ENCODE results near the gene PPT1.

- no peak for TF ChIP-seq CTCF (IDR thresholded peaks at IDR 0.05 in 8 of 11, conservative IDR thresholded peaks at IDR 0.05 in 3 of 11)
- TF ChIP-seq POLR2A (IDR thresholded peaks at IDR 0.05), result no peak
- TF ChIP-seq POLR2AphosphoS5 (IDR thresholded peaks at IDR 0.05), result no peak
Observed at GRCh38 chr1:40140211-40140973, 43.3 kb upstream of the PPT1 start.

All from spleen (tissue), 7 donors.